Psoas muscle (tissue), 8 donors: ENCODE results near the gene APPBP2. TPM values are rescaled to one million over a fixed set of nuclear protein-coding genes. Genes with fewer than 3 reads are reported as not detected.

Source experiments
- ATAC-seq, 4 donors: fragments of 200-7000 bp; cut with Tn5 transposase; one replicate each; pipeline ENCODE4 v1.9.1; 2020; ENCODE audit warnings: moderate library complexity in 3 of 4, mild to moderate bottlenecking in 2 of 4
- DNase-seq, 2 donors: peaks; one replicate each; pipeline ENCODE4 v3.0.0-alpha.2; 2020
- H3K27ac ChIP-seq: fragments of 200-600 bp; one replicate; pipeline ENCODE4 v1.8.0; 2022
- H3K27me3 ChIP-seq, 3 donors: fragments of 200-600 bp in 1 of 3; one replicate each; pipeline versions ENCODE4 v1.6.1 to v1.8.0; 2013 to 2022; ENCODE audit warnings: low read length in 2 of 3, mild to moderate bottlenecking in 2 of 3, moderate library complexity in 1 of 3; ENCODE audit not compliant: insufficient read depth in 3 of 3
- H3K36me3 ChIP-seq, 2 donors: fragments of 200-600 bp in 1 of 2; one replicate each; pipeline versions ENCODE4 v1.6.1 to v1.8.0; 2013 to 2022; ENCODE audit warnings: low read depth in 1 of 2, mild to moderate bottlenecking in 1 of 2, moderate library complexity in 1 of 2; ENCODE audit not compliant: insufficient read depth in 1 of 2
- H3K4me1 ChIP-seq: fragments of 200-600 bp; one replicate; pipeline ENCODE4 v1.8.0; 2022
- H3K4me3 ChIP-seq: fragments of 200-600 bp; one replicate; pipeline ENCODE4 v1.8.0; 2022; ENCODE audit warnings: mild to moderate bottlenecking
- H3K9me3 ChIP-seq: fragments of 200-600 bp; one replicate; pipeline ENCODE4 v1.8.0; 2022
- WGBS, 3 donors: extraction: QIAGEN DNeasy Blood & Tissue Kit; methylation state at CpG; one replicate each; pipeline versions ENCODE4 v1.1.6 to v1.1.7; 2013; 5-methylcytosine and 5-hydroxymethylcytosine counted together
- intact Hi-C, 2 donors: fragments of 100-400 bp; cut with DNase I; formaldehyde crosslinking; loops; one replicate each; pipeline versions ENCODE4 v1.11.0 to v1.14.2; 2022
- polyA plus RNA-seq, 3 donors: library from polyadenylated mRNA; stranded (reverse); fragments of 200-250 nt; gene quantifications; one replicate each; pipeline ENCODE4 v1.2.3, GENCODE V29; 2013
- total RNA-seq, 4 donors: library from RNA; stranded (reverse); fragmentation: NEBNext Ultra II Directional in 2 of 4; extraction: Animal tissue kit (Norgen Biotek cat#: 25700) in 2 of 4; gene quantifications; one replicate each; pipeline versions ENCODE4 v1.2.1 to v1.2.4, GENCODE V29; 2021 to 2023
- TF ChIP-seq, protein P1 (sequence below): fragments of 200-600 bp; IDR thresholded peaks from one replicate; pipeline ENCODE4 v1.8.0; 2022; ENCODE audit warnings: antibody characterized with exemption
- donor health status: healthy with polysubstance abuse.
- donor health status: DM: no; HTN: no; CAD: no; lungs with moderate emphysema.
- donor health status: Bipolar disorder and iron deficiency.
- donor health status: healthy.
- donor health status: DM: yes; HTN: yes; CAD: no.
- donor health status: DM: no; HTN: no; CAD: no.
- donor health status: DM: no; HTN: no; CAD: no.
- donor health status: DM: yes; HTN: yes; CAD: no.

Gene APPBP2
- total and polyA plus RNA-seq, 7 donors: 5.9 to 35.4 (median 22.1) TPM

DNA sequence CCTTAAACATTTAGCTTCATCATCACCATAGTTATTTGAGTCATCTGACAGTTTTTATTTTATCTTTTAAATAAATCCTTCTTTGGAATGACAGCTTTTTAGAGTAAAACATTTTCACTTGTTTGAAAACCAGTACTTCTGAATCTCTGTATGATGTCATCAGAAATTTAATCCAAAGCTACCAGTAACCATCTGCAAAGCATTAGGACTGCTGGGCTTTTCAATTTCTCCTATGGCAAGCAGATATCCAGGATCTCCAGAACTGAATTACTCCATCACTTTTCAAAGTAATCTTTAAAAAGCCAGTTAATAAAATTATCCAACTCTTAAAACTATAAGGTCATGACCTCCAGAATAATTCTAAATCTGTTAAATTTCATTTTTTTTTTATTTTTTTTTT, 52.3 kb downstream of the APPBP2 start:
- TF ChIP-seq, protein P1, sequence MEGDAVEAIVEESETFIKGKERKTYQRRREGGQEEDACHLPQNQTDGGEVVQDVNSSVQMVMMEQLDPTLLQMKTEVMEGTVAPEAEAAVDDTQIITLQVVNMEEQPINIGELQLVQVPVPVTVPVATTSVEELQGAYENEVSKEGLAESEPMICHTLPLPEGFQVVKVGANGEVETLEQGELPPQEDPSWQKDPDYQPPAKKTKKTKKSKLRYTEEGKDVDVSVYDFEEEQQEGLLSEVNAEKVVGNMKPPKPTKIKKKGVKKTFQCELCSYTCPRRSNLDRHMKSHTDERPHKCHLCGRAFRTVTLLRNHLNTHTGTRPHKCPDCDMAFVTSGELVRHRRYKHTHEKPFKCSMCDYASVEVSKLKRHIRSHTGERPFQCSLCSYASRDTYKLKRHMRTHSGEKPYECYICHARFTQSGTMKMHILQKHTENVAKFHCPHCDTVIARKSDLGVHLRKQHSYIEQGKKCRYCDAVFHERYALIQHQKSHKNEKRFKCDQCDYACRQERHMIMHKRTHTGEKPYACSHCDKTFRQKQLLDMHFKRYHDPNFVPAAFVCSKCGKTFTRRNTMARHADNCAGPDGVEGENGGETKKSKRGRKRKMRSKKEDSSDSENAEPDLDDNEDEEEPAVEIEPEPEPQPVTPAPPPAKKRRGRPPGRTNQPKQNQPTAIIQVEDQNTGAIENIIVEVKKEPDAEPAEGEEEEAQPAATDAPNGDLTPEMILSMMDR: no peak
- Histone ChIP-seq H3K4me1 (peaks cover 20% of the 10 kb centered on the region), H3K27ac (no peak overlapping the region), H3K27me3 (no peaks in the 10 kb centered on the region), H3K36me3 (peaks cover 0 to 28% of the 10 kb centered on the region in 2 donors), H3K4me3 (no peak overlapping the region), H3K9me3 (no peaks in the 10 kb centered on the region)
- no peak for DNase-seq
- intact Hi-C loops: loop anchor here in 1 of 2 donors (10.0 kb wide), 1 partner anchor 161 kb away; no protein-coding TSS in a partner anchor
- ATAC-seq: no peak

DNA sequence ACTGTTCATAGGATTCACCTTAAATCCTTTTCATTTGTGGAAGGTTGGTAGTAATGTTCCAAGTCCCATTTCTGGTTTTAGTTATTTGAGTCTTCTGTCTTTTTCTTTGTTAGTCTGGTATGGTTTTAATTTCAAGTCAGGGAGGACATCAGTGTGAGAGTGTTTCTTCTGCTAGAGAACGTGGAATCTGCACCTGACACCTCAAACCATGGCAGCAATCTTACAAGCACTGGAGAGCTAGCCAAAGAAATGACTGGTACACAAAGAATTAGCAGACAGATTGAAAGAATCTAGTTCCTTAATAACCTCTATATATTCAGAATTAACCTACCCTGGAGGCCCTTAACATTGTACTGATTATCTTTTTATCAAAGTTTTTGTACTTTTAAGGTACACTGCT, 53.6 kb downstream of the APPBP2 start:
- H3K36me3 ChIP-seq: peaks cover 0 to 27% of the 10 kb centered on the region in 2 donors
- peaks cover 31% of the 10 kb centered on the region for H3K4me1 ChIP-seq
- DNase-seq (no peak), ATAC-seq (no peak)
- WGBS, 3 donors: 32 to 53% (median 40%) methylated on average over 1 of the region's 1 CpG
- H3K27ac ChIP-seq: no peak overlapping the region
- intact Hi-C loops: loop anchor here in 1 of 2 donors (10.0 kb wide), 1 partner anchor 162 kb away; no protein-coding TSS in a partner anchor
- TF ChIP-seq, protein P1: no peak
- H3K9me3 ChIP-seq: no peaks in the 10 kb centered on the region
- H3K4me3 ChIP-seq: no peak overlapping the region
- H3K27me3 ChIP-seq: no peaks in the 10 kb centered on the region

DNA sequence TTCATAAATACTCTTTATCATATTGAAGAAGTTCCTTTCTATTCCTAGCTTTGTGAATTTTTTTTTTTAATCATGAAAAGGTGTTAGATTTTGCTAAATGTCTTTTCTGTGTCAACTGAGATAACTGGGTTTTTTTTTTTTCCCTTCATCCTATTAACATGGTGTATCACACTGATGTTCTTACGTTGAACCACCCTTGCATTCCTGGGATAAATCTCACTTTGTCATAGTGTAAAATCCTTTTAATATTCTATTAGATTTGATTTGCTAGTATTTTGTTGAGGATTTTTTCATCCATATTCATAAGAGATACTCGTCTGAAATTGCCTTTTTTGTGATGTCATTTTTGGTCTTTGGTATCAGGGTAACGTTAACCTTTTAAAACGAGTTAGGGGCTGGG, 54.6 kb downstream of the APPBP2 start:
- ATAC-seq (no peak), DNase-seq (no peak)
- H3K27ac ChIP-seq: no peak overlapping the region
- H3K27me3 ChIP-seq: no peaks in the 10 kb centered on the region
- WGBS, 3 donors: 83 to 98% (median 93%) methylated on average over 4 of the region's 4 CpGs
- H3K4me1 ChIP-seq: peaks cover 31% of the 10 kb centered on the region
- H3K9me3 ChIP-seq: no peaks in the 10 kb centered on the region
- H3K36me3 ChIP-seq: peaks cover 0 to 19% of the 10 kb centered on the region in 2 donors
- intact Hi-C loops: loop anchor here in 1 of 2 donors (10.0 kb wide), 1 partner anchor 163 kb away; no protein-coding TSS in a partner anchor
- TF ChIP-seq, protein P1: no peak
- H3K4me3 ChIP-seq: no peak overlapping the region

DNA sequence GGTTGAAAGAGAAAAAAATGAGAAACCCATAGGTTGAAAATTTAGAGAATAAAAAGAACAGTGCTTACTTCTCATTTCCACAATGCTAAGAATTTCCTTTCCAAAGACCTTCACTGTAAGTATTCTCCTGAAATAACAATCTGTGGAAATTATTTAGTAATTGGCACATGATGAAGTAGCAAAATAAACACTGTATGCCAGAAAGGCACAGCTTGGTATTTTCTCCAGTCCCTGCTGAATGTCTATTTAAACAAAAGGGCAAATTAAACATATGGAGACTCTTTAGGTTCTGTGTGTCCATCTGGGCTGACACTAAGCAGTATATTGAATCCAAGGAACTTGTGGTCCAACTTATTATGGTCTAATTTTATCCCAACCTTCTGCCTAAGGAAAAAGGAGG, 57.7 kb downstream of the APPBP2 start:
- TF ChIP-seq, protein P1: no peak
- Histone ChIP-seq H3K36me3 (peaks cover 3 to 42% of the 10 kb centered on the region in 2 donors), H3K9me3 (no peaks in the 10 kb centered on the region), H3K4me3 (no peak overlapping the region), H3K4me1 (peaks cover 31% of the 10 kb centered on the region), H3K27ac (peak overlapping the region; percentile 34), H3K27me3 (no peaks in the 10 kb centered on the region)
- intact Hi-C loops: no loop called here
- DNase-seq (no peak), ATAC-seq (no peak)

DNA sequence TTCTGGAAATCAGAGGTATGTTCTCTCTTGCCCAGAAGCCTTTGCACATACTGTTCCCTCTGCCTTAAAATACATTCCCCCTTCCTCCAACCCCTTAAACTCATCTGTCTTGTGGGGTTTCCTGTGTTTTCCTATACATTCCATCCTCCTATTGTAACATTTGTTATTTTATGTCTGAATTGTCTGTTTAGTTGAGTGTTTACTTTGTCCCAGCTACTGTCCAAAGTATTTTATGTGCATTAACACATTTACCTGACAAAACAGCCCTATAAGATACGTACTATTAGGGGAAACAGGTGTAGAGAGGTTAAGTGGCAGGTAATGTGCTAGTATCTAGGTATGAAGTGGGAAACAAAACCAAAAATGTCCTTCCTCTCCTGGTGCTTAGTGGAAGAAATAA, 61.7 kb downstream of the APPBP2 start:
- Histone ChIP-seq H3K4me1 (peaks cover 16% of the 10 kb centered on the region), H3K27ac (no peak overlapping the region), H3K9me3 (no peaks in the 10 kb centered on the region), H3K27me3 (no peaks in the 10 kb centered on the region), H3K36me3 (peaks cover 3 to 82% of the 10 kb centered on the region in 2 donors), H3K4me3 (no peak overlapping the region)
- WGBS, 3 donors: 96 to 97% (median 97%) methylated on average over 1 of the region's 1 CpG
- TF ChIP-seq, protein P1: no peak
- intact Hi-C loops: no loop called here
- ATAC-seq (no peak), DNase-seq (no peak)
